NOMO-1 treated with dmso at 0.1 percent for 144 hours (cell line): ENCODE data around the gene MGMT.

ENCODE experiments used
- DNase-seq: peaks from one replicate; lab custom pipeline; 2025; ENCODE audit not compliant: unreplicated experiment; lab: John Stamatoyannopoulos, UW

The MGMT gene

GRCh38 chr10:129815898-129816655 is 349.0 kb downstream of the MGMT start:
- no peak for DNase-seq

GRCh38 chr10:129816656-129817045 is 349.6 kb downstream of the MGMT start:
- DNase-seq = no peak
